GM21390 (cell line): ENCODE data around the gene COL9A3.

Source experiments
- ATAC-seq: cut with Tn5 transposase; IDR thresholded peaks from one replicate; pipeline ENCODE4 v1.9.1; 2021; ENCODE audit not compliant: unreplicated experiment

The COL9A3 gene

GRCh38 chr20:62890444-62890843, 73.6 kb downstream of the COL9A3 start:
- ATAC-seq: no peak
